Thyroid gland (tissue), 4 donors: ENCODE measurements around the gene NAV2.

Source experiments
- POLR2A ChIP-seq, 2 donors: fragments of 450-650 bp; IDR thresholded peaks; one replicate each; pipeline ENCODE4 v1.6.1; 2017; ENCODE audit warnings: antibody characterized with exemption in 2 of 2, mild to moderate bottlenecking in 2 of 2, moderate library complexity in 1 of 2
- TF ChIP-seq, protein P1 (sequence below), 6 experiments: fragments of 200-600 bp in 3 of 6; fragments of 450-650 bp in 3 of 6; sonication (generic) in 3 of 6; IDR thresholded peaks; one replicate each; pipeline ENCODE4 v1.5.1; 2016 to 2019; ENCODE audit warnings: antibody characterized with exemption in 6 of 6, mild to moderate bottlenecking in 2 of 6, inconsistent platforms in 1 of 6, moderate library complexity in 1 of 6

DNA sequence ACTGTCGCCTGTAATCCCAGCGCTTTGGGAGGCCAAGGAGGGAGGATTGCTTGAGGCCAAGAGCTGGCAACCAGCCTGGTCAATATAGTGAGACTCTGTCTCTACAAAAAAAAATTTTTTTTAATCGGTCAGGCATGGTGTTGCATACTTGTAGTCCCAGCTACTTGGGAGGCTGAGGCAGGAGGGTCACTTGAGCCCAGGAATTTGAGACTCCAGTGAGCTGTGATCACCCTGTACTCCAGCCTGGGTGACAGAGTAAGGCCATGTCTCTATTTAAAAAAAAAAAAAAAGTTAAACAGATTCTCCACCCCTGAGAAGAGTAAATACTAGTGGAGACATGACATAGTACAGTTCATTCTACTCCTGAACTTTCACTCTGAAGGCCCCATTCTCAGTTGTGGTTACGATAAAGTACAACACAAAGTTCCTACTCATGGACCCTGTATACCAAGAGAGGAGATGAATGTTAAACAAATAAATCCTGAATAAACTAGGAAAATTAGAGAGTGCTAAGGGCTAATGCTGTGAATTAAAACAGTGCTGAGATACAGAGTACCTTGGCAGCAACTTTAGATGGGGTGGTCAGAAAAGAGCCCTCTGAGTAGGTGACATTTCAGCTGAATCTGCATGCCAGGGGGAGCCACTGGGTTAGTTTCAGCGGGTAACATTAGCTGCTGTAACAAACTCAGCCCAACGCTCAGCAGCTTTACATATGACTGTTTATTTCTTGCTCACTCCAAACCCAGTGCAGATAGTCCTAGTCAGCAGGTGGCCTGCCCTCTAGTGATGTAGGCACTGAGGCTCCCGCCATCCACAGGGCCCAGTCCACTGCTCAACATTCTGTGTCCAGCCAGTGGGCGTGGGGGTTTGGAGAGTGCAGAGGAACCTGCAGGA lies 372.5 kb downstream of the NAV2 start:
- TF ChIP-seq, protein P1, sequence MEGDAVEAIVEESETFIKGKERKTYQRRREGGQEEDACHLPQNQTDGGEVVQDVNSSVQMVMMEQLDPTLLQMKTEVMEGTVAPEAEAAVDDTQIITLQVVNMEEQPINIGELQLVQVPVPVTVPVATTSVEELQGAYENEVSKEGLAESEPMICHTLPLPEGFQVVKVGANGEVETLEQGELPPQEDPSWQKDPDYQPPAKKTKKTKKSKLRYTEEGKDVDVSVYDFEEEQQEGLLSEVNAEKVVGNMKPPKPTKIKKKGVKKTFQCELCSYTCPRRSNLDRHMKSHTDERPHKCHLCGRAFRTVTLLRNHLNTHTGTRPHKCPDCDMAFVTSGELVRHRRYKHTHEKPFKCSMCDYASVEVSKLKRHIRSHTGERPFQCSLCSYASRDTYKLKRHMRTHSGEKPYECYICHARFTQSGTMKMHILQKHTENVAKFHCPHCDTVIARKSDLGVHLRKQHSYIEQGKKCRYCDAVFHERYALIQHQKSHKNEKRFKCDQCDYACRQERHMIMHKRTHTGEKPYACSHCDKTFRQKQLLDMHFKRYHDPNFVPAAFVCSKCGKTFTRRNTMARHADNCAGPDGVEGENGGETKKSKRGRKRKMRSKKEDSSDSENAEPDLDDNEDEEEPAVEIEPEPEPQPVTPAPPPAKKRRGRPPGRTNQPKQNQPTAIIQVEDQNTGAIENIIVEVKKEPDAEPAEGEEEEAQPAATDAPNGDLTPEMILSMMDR (IDR thresholded peaks at IDR 0.05) = no peak
- TF ChIP-seq POLR2A (IDR thresholded peaks at IDR 0.05) = no peak
